HEK293 (cell line): ENCODE measurements around the gene ZNF664.
"Not testable (repeated sequence)": the region's sequence is repeated elsewhere in the genome, so short reads cannot be mapped to it uniquely, and the experiment has no call there.

Experiments
- CTCF ChIA-PET: fragments of 350-600 bp; formaldehyde crosslinking; extraction: SDS; loops from one replicate; lab custom pipeline; 2021; ENCODE audit warnings: antibody characterized with exemption; lab: Yijun Ruan, JAX
- POLR2A ChIA-PET: fragments of 300-600 bp; formaldehyde crosslinking; extraction: SDS; loops from one replicate; lab custom pipeline; 2020; ENCODE audit warnings: antibody characterized with exemption, inconsistent platforms; lab: Yijun Ruan, JAX
- H3K27ac ChIP-seq: fragments of 200-500 bp; sonication (Bioruptor generic); 2 replicates; pipeline ENCODE4 v1.5.1; 2014; ENCODE audit warnings: low read depth, low read length, control low read depth, inconsistent platforms; ENCODE audit errors: extremely low read depth
- H3K36me3 ChIP-seq, 2 experiments: fragments of 200-500 bp in 1 of 2; sonication (Bioruptor generic) in 1 of 2; 1 replicate in 1 of 2; 2 replicates in 1 of 2; pipeline ENCODE4 v1.5.1; 2014 to 2017; ENCODE audit warnings: inconsistent platforms in 2 of 2, low read length in 2 of 2; ENCODE audit not compliant: control insufficient read depth in 2 of 2, insufficient read depth in 1 of 2
- H3K4me1 ChIP-seq: fragments of 200-500 bp; sonication (Bioruptor generic); 2 replicates; pipeline ENCODE4 v1.5.1; 2014; ENCODE audit warnings: mild to moderate bottlenecking, low read length, inconsistent platforms; ENCODE audit not compliant: control insufficient read depth, insufficient read depth
- H3K4me3 ChIP-seq: 2 replicates; pipeline ENCODE4 v1.5.1; 2011; ENCODE audit warnings: low read depth, mild to moderate bottlenecking, control low read depth, low read length, moderate library complexity
- H3K9me3 ChIP-seq: fragments of 200-500 bp; sonication (Bioruptor generic); 2 replicates; pipeline ENCODE4 v1.5.1; 2014; ENCODE audit warnings: low read depth, low read length, inconsistent platforms; ENCODE audit not compliant: control insufficient read depth, insufficient read depth
- GFI1B ChIP-seq: fragments of 450-650 bp; formaldehyde crosslinking; IDR thresholded peaks from 2 replicates; pipeline ENCODE4 v1.5.1; 2016; ENCODE audit warnings: missing biosample characterization, missing genetic modification characterization
- IKZF3 ChIP-seq: fragments of 450-650 bp; IDR thresholded peaks from 2 replicates; pipeline ENCODE4 v1.5.0; 2018; ENCODE audit warnings: missing biosample characterization, mild to moderate bottlenecking, missing genetic modification characterization, moderate library complexity
- PRDM6 ChIP-seq: fragments of 450-650 bp; formaldehyde crosslinking; IDR thresholded peaks from 2 replicates; pipeline ENCODE4 v1.5.1; 2017; ENCODE audit warnings: missing biosample characterization, missing genetic modification characterization
- RBAK ChIP-seq: fragments of 450-650 bp; formaldehyde crosslinking; IDR thresholded peaks from 2 replicates; pipeline ENCODE4 v1.5.1; 2016; ENCODE audit warnings: missing biosample characterization, missing genetic modification characterization
- ZNF121 ChIP-seq: fragments of 450-650 bp; formaldehyde crosslinking; IDR thresholded peaks from 2 replicates; pipeline ENCODE4 v1.5.1; 2016; ENCODE audit warnings: missing biosample characterization, missing genetic modification characterization
- ZNF157 ChIP-seq: fragments of 450-650 bp; formaldehyde crosslinking; IDR thresholded peaks from 2 replicates; pipeline ENCODE4 v1.5.1; 2016; ENCODE audit warnings: missing biosample characterization, missing genetic modification characterization
- ZNF2 ChIP-seq: fragments of 450-650 bp; formaldehyde crosslinking; IDR thresholded peaks from 2 replicates; pipeline ENCODE4 v1.5.1; 2016; ENCODE audit warnings: missing biosample characterization, missing genetic modification characterization
- ZNF341 ChIP-seq: fragments of 450-650 bp; formaldehyde crosslinking; IDR thresholded peaks from 2 replicates; pipeline ENCODE4; 2016; ENCODE audit warnings: low read depth, missing biosample characterization, missing genetic modification characterization
- ZNF350 ChIP-seq: fragments of 450-650 bp; formaldehyde crosslinking; IDR thresholded peaks from 2 replicates; pipeline ENCODE4 v1.5.0; 2017; ENCODE audit warnings: missing biosample characterization, mild to moderate bottlenecking, missing genetic modification characterization
- ZNF558 ChIP-seq: fragments of 450-650 bp; formaldehyde crosslinking; IDR thresholded peaks from 2 replicates; pipeline ENCODE4 v1.5.1; 2016; ENCODE audit warnings: missing biosample characterization, missing genetic modification characterization
- ZNF624 ChIP-seq: fragments of 450-650 bp; formaldehyde crosslinking; IDR thresholded peaks from 2 replicates; pipeline ENCODE4 v1.5.1; 2017; ENCODE audit warnings: missing biosample characterization, missing genetic modification characterization
- ZNF747 ChIP-seq: fragments of 450-650 bp; formaldehyde crosslinking; IDR thresholded peaks from 2 replicates; pipeline ENCODE4 v1.5.1; 2016; ENCODE audit warnings: missing biosample characterization, missing genetic modification characterization
- ZNF76 ChIP-seq: fragments of 450-650 bp; formaldehyde crosslinking; IDR thresholded peaks from 2 replicates; pipeline ENCODE4; 2016; ENCODE audit warnings: low read depth, missing biosample characterization, missing genetic modification characterization, borderline replicate concordance
- ZNF777 ChIP-seq: fragments of 450-650 bp; formaldehyde crosslinking; IDR thresholded peaks from 2 replicates; pipeline ENCODE4 v1.5.1; 2017; ENCODE audit warnings: missing biosample characterization, missing genetic modification characterization, borderline replicate concordance
- ZNF837 ChIP-seq: fragments of 450-650 bp; formaldehyde crosslinking; IDR thresholded peaks from 2 replicates; pipeline ENCODE4 v1.5.1; 2016; ENCODE audit warnings: missing biosample characterization, missing genetic modification characterization
- TF ChIP-seq, protein P1 (sequence below): fragments of 450-650 bp; formaldehyde crosslinking; optimal IDR thresholded peaks from 2 replicates; pipeline ENCODE3; 2016; ENCODE audit warnings: missing biosample characterization, mild to moderate bottlenecking, missing genetic modification characterization

Gene ZNF664

DNA sequence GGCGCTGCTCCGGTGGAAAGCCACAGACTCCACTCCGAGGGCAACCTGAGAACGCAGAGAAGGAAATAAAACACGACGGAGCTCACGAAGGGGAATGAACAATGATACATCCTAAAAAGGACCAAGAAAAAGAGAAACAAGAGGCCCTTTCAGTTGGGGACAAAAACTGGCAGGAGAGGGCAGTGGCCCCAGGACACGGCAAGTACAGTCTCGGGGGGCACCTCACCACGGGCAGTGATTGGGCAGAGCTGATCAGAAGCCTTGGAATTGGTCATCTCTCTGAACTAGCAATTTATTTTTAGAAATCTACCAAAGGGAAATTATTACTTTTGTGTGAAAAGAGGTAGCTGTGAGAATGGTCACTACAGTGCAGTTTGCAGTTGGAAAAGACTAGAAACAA lies 28.3 kb upstream of the ZNF664 start:
- no peak overlapping the region for H3K4me3 ChIP-seq
- CTCF ChIA-PET: no interaction called here
- peaks cover 3 to 41% of the 10 kb centered on the region in 2 experiments; a peak in 2 of 3 replicates for H3K36me3 ChIP-seq
- no peak for TF ChIP-seq ZNF350 (tag by site-specific recombination)
- no peak for TF ChIP-seq ZNF624 (tag by site-specific recombination)
- TF ChIP-seq IKZF3 (tag by site-specific recombination): no peak
- H3K9me3 ChIP-seq: no peaks in the 10 kb centered on the region
- POLR2A ChIA-PET: no interaction called here
- H3K27ac ChIP-seq: no peak overlapping the region
- H3K4me1 ChIP-seq: no peaks in the 10 kb centered on the region

GRCh38 chr12:123945287-123946151 lies 27.5 kb upstream of the ZNF664 start:
- CTCF ChIA-PET: no interaction called here
- TF ChIP-seq ZNF157 (tag by site-specific recombination): no peak
- no peak for TF ChIP-seq ZNF121
- no peak for TF ChIP-seq RBAK (tag by site-specific recombination)
- no peak for TF ChIP-seq ZNF747
- TF ChIP-seq ZNF558 (tag by site-specific recombination): no peak
- no peak for TF ChIP-seq ZNF2 (tag by site-specific recombination)
- no peak for TF ChIP-seq ZNF777 (tag by site-specific recombination)
- TF ChIP-seq ZNF341 (tag by site-specific recombination): no peak
- TF ChIP-seq, all 188 proteins: peak for 0
- POLR2A ChIA-PET: no interaction called here
- H3K27ac ChIP-seq: no peak overlapping the region
- H3K36me3 ChIP-seq: peaks cover 3 to 33% of the 10 kb centered on the region in 2 experiments; a peak in 2 of 3 replicates
- H3K9me3 ChIP-seq: no peaks in the 10 kb centered on the region
- H3K4me3 ChIP-seq: no peak overlapping the region
- H3K4me1 ChIP-seq: no peaks in the 10 kb centered on the region

DNA sequence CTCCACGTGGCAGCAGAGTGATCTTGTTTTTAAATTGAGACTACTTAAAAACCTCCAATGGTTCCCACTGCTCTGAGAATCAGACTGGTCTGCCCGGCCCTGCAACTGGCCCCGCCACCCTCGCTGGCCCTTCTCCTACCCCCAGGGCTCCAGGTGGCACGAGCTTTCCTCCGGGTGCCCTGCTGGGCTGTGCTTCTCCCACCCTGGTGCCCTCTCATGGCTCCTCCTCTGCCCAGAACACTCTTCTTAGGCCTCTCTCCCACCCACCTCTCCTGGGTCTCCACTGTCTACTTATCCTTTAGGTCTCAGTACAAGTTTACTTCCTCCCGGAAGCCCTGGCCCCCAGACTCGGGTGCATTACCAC lies 26.9 kb upstream of the ZNF664 start:
- TF ChIP-seq ZNF76 (tag by site-specific recombination): no peak
- TF ChIP-seq PRDM6 (tag by site-specific recombination): no peak
- TF ChIP-seq, protein P1, sequence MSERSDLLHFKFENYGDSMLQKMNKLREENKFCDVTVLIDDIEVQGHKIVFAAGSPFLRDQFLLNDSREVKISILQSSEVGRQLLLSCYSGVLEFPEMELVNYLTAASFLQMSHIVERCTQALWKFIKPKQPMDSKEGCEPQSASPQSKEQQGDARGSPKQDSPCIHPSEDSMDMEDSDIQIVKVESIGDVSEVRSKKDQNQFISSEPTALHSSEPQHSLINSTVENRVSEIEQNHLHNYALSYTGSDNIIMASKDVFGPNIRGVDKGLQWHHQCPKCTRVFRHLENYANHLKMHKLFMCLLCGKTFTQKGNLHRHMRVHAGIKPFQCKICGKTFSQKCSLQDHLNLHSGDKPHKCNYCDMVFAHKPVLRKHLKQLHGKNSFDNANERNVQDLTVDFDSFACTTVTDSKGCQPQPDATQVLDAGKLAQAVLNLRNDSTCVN (tag by site-specific recombination): no peak
- TF ChIP-seq ZNF837 (tag by site-specific recombination): no peak
- no peak for TF ChIP-seq ZNF121
- TF ChIP-seq GFI1B (tag by site-specific recombination): no peak
- POLR2A ChIA-PET: no interaction called here
- peaks cover 3 to 32% of the 10 kb centered on the region in 2 experiments; a peak in 2 of 3 replicates for H3K36me3 ChIP-seq
- H3K4me3 ChIP-seq: no peak overlapping the region
- no peak overlapping the region for H3K27ac ChIP-seq
- CTCF ChIA-PET: no interaction called here
- H3K9me3 ChIP-seq: no peaks in the 10 kb centered on the region
- H3K4me1 ChIP-seq: no peaks in the 10 kb centered on the region

- H3K36me3 ChIP-seq: peaks cover 3 to 25% of the 10 kb centered on the region in 2 experiments; a peak in 2 of 3 replicates
- H3K9me3 ChIP-seq, H3K4me3 ChIP-seq, H3K27ac ChIP-seq, POLR2A ChIA-PET, H3K4me1 ChIP-seq: not testable (repeated sequence)
- CTCF ChIA-PET: interaction anchor here (1.2 kb wide), 1 partner anchor 42 kb away, joined by 4 read pairs; no protein-coding TSS in a partner anchor
These were observed 26.2 kb upstream of the ZNF664 start for GRCh38 chr12:123946516-123947505.

GRCh38 chr12:123947531-123947930 lies 25.5 kb upstream of the ZNF664 start:
- CTCF ChIA-PET: interaction anchor here (1.2 kb wide), 1 partner anchor 42 kb away, joined by 4 read pairs; no protein-coding TSS in a partner anchor
- POLR2A ChIA-PET: not testable (repeated sequence)

More at GRCh38 chr12:123947531-123947930, 25.5 kb upstream of the ZNF664 start:
- peaks cover under 1 to 18% of the 10 kb centered on the region in 2 experiments; a peak in 2 of 3 replicates for H3K36me3 ChIP-seq
- not testable (repeated sequence) for H3K4me1 ChIP-seq, H3K4me3 ChIP-seq, H3K27ac ChIP-seq, H3K9me3 ChIP-seq
